Activated T-cell treated with anti-CD3 and anti-CD28 coated beads, Interleukin-2, amount 50 U/mL, for 48 hours (primary cell): Measurements from ENCODE around the gene CLMP.
"Not testable (repeated sequence)": the region's sequence is repeated elsewhere in the genome, so short reads cannot be mapped to it uniquely, and the experiment has no call there.

Source experiments
- DNase-seq, 2 experiments: peaks; one replicate each; pipeline ENCODE4 v3.0.0-alpha.2; 2020

CLMP gene

DNA sequence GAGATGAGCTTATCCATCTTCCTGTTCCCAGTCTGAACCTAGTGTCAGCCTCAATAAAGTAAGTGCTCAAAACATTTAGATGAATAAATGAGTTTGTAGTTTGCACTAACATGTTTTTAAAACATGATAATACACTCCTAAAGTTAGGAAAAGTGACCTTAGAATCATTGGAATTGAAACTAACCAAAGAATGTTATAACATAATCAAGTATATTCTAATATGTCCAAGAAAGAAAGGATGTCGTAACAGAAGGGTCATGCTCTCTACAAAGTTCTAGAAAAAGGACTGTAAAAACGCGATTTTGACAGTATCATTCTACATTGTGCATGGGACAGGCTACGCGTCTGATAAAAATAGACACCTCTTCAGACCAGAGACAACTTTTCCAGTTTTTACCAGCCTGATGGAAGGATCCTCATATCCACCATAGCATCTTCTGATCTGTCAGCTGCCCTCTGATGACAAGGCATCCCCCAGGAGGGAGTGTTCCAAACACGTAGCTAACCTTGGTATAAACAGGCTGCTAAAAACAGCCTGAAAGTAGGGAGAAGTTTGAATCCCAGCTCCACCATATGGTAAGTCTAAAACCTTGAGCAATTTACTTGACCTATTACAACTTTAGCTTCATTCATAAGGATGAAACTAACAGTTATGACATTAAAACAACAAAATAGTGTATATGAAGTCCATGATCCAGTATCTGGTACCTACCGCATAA is 30.2 kb downstream of the CLMP start:
- DNase-seq = no peak

DNA sequence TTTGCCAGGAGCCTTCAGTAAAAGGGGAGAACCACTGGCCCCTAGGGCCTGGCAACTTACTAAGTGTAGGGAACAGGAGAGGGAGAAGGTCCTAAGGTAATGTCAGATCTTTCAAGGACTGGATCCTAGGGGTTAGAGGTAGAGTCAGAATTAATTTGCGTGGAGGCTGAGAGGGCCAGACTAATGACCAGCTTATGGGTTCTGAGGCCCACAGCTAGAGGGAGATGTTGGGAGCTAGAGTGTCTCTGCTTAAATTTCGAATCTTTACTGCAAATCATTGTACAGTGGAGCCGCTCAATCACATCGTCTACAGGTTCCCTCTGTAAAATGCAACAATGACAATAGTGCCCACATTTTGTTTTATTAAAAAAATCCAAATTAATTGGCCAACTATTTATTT is 31.4 kb downstream of the CLMP start:
- no peak for DNase-seq

DNA sequence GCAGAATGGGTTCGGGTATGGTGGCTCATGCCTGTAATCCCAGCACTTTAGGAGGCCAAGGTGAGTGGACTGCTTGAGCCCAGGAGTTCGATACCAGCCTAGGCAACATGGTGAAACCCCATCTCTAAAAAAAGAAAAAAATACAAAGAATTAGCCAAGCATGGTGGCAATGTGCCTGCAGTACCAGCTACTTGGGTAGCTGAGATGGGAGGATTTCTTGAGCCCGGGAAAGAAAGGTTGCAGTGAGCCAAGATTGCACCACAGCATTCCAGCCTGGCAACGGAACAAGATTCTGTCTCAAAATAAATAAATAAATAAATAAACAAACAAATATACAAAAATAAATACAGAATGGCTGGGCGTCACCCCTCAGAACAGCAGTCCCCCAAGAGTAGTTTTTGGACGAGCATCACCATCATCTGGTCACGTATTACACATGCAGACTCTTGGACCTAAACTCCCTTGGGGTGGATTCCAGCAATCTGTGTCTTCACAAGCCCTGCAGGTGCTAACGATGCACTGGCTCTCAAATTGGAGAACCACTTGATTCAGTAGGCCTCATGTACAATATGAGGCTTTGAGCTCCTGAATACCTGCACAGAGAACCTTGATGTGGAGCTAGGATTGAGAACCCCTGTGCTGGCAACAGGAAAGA is 33.5 kb downstream of the CLMP start:
- no peak for DNase-seq

DNA sequence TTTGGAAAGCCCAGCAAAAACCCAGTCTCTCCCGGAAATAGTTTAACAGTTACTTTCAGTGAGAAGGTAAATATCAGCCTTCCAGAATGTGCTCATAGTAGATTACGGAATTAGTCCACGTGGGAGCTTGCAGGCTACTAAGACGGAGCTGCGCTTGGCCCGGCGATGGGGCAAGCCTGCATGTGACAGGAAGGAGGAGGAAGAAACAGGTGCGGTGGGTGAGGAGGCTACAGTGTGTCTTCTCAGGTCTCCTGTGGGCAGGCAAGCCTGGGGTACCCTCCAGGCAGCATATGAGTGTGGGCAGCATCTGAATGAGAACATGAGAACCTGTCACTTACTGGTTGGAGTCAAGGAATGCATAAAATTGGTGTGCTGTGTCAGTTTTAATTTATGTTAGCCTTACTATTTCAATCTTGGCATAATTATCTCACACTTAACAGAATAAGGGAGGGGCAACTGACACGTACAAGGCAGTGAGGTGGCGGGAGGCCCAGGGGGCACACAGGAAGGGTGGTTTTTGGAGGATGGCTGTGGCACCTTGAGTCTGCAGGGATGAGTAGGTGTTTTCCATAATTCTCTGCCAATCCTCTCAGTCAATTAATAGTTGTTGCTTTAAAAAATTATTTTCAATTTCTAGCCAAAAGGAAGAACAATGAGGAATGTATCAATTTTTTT is 35.7 kb downstream of the CLMP start:
- DNase-seq = peak; percentile 24 to 26

DNA sequence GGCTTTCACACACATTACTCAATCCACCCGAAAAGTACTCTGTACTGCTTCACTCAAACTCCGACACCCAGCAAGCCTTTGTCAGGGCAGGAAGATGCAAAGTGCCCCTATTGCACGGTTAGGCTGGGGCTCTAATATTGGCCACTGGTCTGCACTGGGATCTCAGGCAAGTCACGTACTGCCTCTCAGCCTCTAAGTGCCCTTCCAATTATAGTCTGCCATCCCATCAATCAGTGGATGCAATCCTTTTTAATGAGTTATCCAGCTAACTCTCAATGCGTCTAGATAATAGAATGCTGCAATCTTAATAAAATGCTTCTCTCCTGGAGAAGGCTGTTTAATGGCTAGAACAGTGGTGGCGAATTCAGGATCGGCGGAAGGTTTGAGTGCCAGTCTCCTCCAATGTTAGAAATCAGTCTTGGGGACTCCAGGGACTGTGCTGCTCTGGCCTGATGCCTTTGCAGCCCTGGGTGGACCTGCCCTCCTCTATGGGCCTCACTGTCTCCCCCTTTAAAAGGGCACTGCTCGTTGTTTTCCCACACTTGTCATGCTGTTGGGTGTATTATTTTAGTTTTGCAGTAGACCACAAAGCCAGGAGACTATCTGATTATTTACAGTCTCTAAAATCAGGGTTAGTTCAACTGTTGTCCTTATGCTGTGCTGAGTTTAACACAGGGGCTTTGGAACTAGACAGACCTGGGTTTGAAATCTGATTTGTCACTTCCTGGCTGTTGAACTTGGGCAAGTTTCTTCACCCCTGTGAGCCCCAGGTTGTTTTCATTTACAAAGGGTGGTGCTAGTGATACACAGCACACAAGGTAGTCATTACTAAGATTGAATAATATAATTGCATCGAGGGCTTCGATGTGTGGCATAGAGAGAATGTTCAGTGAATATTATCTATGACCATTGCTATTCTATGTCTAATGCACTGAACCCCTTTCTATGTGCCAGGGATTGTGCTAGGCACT is 36.7 kb downstream of the CLMP start:
- DNase-seq = no peak

DNA sequence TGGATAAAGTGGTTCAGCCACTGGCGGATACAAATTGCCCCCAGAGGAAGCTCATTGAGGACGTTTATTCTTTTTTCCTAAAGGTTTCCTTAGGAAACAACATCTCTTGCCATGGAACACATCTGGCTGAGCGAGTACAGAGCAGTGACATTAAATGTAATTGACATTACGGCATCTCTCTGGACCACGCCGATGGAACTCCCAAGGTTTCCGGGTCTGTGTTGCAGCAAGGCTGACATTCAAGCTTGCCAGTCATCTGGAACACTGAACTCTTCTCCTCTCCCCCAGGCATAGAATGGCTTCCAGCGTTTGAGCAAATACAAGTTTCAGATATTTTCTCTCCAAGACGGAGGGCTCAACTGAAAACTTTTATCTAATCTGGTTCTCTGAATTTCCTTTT is 42.1 kb downstream of the CLMP start:
- no peak for DNase-seq

DNA sequence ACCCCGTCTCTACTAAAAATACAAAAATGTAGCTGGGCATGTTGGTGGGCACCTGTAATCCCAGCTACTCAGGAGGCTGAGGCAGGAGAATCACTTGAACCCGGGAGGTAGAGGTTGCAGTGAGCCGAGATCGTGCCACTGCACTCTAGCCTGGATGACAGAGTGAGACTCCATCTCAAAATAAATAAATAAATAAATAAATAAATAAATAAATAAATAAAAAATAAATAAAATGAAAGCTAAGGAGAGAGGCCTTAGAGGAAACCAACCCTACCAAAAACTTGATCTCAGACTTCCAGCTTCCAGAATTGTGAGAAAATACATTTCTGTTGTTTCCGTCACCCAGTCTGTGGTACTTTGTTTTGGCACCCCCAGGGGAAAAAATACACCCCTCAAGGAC is 42.7 kb downstream of the CLMP start:
- not testable (repeated sequence) for DNase-seq

DNA sequence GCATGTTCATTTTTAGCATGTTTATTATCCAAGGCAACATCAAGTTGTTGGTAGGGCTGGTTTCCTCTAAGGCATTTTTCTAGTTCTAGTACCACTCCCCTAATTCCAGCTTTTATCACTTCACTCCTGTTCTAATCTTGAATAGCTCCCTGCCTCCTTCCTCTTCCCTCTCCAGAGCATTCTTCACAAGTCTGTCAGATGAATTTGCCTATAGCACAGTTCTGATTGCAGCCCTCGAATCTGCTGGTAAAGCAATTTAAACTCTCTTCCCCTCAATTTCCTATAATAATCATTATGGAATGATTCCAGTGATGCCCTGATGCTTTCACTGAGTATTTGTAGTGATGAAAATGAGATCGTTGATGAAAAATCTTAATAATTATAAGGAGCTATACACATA is 43.3 kb downstream of the CLMP start:
- DNase-seq = no peak

DNA sequence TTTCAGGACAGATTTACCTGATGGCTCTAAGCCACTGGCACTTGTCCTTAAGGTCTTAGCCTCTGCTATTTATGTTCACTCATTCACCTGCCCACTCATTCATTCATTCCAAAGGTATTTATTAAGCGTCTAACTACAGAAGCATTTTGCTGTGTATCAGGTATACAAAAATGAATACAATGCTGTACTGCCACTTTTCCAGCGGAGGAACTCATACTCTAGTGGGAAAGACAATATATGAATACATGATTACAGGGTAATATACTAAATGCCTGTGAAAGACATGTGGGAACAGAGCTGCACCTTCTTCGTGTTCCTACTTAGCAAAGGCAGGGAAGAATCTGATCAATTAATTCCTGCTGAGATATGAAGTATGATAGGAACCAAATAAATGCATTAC is 43.7 kb downstream of the CLMP start:
- DNase-seq = no peak

DNA sequence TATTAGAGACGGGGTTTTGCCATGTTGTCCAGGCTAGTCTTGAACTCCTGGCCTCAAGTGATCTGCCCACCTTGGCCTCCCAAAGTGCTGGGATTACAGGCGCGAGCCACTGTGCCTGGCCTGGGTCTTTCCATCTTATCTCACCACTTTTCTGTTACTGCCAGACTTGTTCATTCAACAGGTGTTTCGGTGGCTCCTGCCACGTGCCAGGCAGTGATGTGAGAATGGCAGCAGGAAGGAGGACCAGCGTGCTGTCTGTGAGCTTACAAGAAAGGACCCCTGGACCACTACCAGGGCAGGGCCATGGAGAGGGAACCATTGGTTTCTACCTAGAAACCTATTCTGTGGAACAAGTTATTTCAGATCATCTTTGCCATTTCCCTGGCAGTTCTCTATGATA is 44.2 kb downstream of the CLMP start:
- no peak for DNase-seq

DNA sequence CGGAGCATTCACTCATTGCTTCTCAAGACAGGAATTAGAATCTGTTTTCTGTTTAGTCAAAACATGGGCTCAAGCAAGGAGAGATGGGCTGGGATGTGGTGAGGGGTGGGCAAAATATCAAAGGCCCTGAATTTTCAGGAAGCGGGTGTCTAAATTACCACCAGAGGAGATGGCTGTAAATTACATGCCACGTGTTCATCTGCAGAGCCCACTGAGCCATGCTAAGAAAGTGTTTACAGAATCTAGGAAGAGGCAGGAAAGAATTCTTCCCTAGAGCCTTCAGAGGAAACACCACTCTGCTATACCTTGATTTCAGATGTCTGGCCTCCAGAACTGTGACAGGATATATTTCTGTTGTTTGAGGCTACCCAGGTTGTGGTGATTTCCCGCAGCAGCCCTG is 46.1 kb downstream of the CLMP start:
- no peak for DNase-seq

DNA sequence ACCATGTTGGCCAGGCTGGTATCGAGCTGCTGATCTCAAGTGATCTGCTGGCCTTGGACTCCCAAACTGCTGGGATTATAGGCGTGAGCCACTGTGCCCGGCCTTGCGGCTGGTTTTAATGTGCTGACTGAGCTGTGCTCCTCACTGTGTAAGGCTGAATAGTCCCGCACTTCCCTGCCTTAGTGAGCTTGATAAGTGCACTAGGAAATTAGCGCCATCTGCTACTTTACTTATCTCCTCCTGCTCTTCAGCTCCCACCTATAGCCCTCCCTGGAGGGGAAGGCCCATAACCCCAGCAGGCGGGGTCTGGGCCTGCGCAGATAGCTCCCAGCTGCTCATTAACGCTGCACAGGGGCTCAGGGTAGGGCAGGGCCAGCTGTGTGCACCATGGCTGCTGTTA is 49.4 kb downstream of the CLMP start:
- no peak for DNase-seq

DNA sequence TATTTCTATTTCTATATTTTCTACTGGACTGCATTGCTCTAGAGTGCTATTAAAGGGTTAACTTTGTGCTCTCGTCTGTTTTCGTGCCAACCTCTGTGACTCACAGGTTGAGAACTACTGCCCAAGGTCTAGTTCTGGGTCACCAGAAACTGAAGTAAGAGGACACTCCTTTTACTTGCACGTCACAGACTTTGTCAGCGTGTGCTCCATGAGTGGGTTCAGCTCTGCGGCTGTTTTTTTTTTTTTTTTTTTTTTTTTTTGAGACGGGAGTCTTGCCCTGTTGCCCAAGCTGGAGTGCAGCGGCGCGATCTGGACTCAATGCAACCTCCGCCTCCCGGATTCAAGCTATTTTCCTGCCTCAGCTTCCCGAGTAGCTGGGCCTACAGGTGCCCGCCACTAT is 49.8 kb downstream of the CLMP start:
- no peak for DNase-seq

DNA sequence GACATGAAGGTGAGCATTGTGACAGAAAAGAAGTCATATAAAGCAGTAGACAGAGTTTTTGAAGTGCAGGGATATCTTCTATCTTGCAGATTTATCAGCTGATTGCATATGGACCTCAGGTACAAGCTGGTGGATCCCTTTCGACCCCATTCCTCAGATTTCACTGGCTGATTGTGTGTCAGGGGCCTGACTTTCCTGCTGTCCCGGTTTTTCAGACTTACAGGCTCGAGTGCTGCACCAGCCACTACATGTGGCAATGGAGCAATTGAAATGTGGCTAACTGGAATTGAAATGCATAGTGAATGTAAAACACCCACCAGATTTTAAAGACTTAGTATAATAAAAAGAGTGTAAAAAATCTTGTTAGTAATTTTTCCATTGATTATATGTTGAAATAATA is 50.3 kb downstream of the CLMP start:
- DNase-seq = no peak

DNA sequence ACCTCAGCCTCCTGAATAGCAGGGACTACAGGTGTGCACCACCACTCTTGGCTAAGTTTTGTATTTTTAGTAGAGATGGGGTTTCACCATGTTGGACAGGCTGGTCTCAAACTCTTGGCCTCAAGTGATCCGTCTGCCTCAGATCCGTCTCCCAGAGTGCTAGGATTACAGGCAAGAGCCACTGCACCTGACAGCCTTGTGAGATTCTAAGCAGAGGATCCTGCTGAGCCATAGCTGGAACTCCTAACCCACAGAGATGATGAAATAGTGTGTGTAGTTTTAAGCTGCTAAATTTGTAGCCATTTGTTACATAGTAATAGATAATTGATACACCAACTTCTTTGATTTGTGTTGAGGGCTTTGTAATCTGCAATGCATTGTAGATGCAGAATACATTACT is 51.1 kb downstream of the CLMP start:
- DNase-seq = no peak

DNA sequence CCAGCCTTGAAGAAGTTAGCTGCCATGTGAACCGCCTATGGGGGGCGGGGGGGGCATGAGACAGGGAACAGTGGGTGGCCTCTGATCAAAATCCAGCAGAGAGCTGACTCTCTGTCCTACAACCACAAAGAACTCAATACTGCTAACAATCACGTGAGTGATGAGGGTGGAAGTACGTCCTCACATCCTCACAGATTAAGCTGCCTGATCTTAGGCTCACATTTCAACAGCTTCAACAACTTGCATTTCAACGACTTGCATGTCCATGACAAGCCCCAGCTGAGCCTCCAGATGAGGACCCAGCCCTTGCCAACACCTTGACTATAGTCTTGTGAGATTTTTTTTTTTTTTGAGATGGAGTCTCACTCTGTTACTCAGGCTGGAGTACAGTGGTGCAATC is 51.6 kb downstream of the CLMP start:
- DNase-seq = no peak

DNA sequence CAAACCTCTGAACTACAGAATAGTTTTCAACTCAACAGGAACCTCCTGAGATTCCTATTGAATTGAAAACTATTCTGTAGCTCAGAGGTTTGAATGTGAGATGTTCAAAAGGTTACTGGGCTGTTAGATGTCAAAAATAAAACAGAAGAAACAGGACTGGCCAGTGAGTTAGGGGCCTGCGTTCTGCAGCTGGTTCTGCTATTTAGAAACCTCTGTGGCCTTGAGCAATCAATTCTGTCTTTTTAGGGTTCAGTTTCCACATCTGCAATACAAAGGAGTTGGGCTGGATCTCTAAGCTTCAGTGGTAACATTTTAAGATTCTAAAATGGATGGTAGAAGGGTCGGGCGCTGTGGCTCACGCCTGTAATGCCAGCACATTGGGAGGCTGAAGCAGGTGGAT is 55.8 kb downstream of the CLMP start:
- DNase-seq = no peak

DNA sequence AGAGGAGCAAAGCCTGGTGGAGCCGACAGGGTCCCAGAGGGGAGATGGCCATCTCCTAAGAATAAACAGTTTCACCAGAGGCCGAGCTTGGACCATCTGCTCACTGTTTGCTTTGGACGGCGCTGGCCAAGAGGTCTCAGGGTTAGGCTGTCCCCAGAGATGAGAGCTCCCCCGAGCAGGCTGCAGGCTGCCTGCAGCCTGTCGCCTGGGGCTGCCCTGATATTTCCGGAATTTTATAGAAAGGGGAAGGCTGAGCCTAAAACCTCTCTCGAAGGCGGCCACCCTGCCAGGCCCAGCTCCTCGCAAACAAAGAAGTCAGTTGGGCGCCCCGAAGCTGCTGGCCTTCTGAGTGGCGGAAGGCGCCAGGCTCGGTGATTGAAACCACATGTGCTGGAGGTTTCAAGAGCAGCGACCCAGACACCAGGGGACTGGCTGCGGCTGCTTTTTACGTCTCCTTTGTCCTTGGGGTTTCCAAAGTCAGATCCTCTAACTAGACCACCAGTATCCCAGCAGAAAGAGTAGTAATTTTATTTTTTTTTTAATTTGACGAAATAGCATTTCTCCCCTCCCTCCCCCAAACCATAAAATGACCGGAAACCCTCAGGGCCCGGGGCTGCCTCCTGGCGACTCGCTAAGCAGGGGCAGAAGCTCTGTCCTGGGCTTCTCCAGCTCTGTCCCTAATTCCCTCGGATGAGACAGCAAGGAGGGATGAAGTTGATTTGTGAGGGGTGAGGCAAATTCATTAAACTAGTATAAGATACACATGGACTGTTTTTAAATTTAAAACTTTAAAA is 57.4 kb downstream of the CLMP start:
- DNase-seq = no peak

DNA sequence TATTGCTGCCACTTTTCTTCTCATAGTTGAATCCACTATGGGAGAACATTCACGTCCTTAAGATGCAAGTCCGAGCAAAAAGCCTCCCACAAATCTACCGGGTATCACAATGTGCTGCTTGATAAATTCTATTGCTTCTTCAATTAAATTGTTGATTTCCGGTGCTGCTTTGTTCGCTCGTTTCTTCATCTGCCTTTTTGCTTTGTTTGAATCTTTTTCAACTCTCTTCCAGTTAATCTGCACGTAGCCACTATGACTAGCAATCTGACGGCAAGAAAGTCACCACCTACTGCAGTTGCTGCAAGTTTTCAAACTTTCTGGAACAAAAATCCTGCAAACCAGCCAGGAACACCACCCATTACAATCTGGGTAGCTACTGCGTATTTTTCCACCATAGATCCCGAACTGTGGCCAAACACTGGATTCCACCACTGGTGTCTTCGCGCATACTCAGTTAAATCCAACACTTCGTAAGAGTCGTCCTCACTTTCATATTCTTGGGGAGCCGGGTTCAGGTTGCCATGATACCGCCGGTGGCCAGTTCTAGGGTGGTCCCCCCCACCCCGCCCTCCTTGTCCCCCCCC is 59.1 kb downstream of the CLMP start:
- no peak for DNase-seq

DNA sequence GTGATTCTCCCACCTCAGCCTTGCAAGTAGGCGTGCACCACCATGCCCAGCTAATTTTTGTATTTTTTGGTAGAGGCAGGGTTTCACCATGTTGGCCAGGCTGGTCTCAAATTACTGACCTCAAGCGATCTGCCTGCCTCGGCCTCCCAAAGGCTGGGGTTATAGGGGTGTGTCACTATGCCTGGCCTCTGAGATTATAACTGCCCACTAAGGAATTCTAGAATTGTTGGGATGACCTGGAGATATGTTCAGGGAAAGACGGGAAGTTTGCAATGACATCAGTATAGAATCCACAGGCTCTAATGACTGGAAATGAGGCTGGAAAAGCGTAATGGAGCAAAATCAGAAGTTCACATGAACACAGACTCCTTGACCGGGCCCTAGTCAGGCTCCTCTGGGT is 62.2 kb downstream of the CLMP start:
- DNase-seq = no peak

DNA sequence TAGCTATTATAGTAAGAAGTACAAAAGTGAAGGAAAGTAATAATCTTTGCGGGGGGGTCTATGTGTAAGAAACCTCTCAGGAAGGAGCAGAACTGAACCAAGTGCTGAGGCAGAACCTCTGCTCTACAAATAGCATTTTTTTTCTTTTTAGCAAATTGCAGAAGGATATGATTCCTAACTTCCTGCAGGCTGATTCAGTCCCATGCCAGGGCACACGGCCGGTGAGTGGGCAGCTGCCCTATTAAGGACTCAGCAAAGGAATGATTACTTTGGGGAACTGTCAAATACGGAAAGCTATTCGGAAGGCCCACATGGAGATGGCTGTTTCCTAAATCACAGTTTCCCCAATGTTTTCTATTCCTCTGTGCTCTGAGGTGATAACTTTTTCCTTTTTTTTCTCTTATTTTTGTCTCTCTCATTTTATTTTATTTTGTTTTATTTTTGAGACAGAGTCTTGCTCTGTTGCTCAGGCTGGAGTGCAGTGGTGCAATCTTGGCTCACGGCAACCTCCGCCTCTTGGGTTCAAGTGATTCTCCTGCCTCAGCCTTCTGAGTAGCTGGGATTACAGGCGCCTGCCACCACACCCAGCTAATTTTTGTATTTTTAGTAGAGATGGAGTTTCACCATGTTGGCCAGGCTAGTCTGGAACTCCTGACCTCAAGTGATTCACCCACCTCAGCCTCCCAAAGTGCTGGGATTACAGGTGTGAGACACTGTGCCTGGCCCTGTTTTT is 62.8 kb downstream of the CLMP start:
- DNase-seq = not testable (repeated sequence)
